Smooth muscle cell of bladder (primary cell): ENCODE results near the gene C19orf25. TPM values are rescaled to one million over a fixed set of nuclear protein-coding genes. Genes with fewer than 3 reads are reported as not detected.

Experiments used
- total RNA-seq: library from RNA; depleted of rRNA; stranded (reverse); fragments of >200 nt; gene quantifications from 2 replicates; pipeline ENCODE4 v1.2.3, GENCODE V29; 2014

C19orf25 gene
- total RNA-seq = 19.2 and 19.6 TPM in 2 replicates

DNA sequence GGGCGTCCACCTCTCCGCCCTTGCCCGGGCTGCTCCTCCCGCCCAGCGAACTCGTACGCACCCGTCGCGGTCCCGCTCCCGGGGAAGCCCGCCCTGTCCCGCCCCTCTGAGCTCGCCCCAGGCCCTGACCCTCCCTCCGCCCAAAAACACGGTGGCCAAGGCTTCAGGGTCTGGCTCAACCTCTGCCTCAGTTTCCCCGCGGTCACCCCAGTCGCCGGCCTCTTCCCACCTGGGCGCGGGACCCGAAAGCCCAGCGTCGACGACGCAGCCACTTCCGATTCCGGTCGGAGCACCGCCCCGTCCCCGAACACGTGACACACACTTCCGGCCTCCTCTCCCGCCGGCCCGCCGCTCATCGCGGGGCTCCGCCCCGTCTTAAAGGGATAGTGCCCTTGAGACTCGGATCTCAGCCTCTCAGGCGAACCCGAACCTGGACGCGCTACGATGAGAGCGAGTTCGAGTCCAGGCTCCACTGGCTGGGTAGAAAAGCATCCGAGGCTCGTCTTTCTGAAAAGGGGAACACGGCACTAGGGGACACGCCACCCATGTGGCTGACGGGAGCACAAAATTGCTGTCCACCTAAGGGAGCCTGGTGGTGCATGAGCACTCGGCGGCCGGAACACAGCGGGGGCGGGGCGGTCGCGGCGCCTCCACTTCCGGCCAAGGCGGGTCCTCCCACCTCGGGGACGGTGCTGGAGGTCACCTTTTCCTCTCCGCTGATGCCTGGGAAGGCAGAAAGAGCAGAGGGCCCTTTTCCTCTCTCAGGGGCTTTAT, at the start of gene C19orf25:
Gene C19orf25 (minus strand): TSS at position 282 of the 774 bp plus-strand sequence. CDS start 312 bp downstream, outside the sequence.

GRCh38 chr19:1523412-1524286, 44.6 kb upstream of the C19orf25 start, which contains the start of gene PLK5:
Gene PLK5, plus strand, starts transcription at chr19:1524077. Its CDS starts 2,920 bp downstream, at chr19:1526997.

GRCh38 chr19:1512671-1513498, 33.9 kb upstream of the C19orf25 start, which contains the start of gene ADAMTSL5:
Gene ADAMTSL5, minus strand, starts transcription at chr19:1513019. Its CDS starts 2,076 bp downstream, at chr19:1510943.

GRCh38 chr19:1491114-1491848, 12.3 kb upstream of the C19orf25 start, which contains the start of gene REEP6:
Gene REEP6, plus strand, starts transcription at chr19:1491181. Its CDS starts 89 bp downstream, at chr19:1491270.

GRCh38 chr19:1490311-1491113, 11.5 kb upstream of the C19orf25 start, which contains the start of gene PCSK4:
Gene PCSK4, minus strand, starts transcription at chr19:1490350. Its CDS starts 4 bp downstream, at chr19:1490346.

DNA sequence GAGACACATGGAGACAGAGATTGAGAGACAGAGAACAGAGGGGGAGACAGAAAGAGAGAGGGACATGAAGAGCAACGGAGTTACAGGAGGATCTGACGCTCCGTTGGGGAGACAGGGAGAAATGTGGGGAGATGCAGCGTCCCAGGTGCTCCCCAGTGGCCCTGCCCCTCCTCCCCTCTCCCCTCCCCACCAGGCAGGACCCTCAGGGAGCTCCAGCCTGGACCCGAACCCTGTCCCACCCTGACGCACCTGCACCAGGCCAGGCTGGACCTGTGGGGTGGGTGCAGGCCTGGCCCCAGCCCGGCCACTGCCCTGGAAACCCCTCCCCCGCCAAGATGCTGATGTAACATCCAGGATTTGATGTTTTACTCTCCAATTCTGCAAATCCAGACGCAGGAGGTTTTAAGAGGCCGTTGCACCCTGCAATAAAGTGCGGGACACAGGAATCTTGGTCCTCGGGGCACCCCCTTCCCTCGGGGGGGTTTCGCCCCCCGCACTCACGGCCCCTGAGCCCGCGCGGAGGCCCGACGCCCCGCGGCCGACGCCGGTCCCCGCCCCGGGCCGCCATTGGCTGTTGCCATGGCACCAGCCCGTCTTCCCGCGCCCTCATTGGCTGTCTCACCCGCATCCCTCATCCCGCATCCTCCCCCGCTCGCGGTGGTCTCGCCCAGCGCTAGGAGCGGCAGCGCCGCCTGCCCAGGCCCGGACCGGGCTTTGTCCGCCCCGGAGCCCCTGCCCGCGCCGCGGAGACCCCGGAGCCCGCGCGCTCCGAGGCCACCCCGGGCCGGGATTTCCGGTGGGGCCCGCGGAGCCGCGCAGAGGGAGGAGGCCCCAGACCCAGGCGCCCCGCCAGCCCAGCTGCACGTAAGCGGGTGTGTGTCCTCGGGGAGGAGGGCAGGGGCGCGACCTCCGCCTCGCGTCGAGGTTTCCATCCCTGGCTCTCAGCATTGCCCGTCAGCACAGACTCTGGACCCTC, 29.3 kb downstream of the C19orf25 start, which contains the start of gene APC2:
Gene APC2 (plus strand): TSS at position 655 of the 976 bp plus-strand sequence. CDS start 2,881 bp downstream, outside the sequence.

GRCh38 chr19:1438035-1438932, 40.7 kb downstream of the C19orf25 start, which contains the start of gene RPS15:
Gene RPS15, plus strand, starts transcription at chr19:1438396. Its CDS starts 30 bp downstream, at chr19:1438426.

Other genes starting within 250 kb of the C19orf25 start
- gene CBARP, start 241.2 kb downstream of the C19orf25 start, total RNA-seq = 1.00 and 1.8 TPM in 2 replicates
- 18.2 and 21.5 TPM in 2 replicates for gene ATP5F1D, start 237.5 kb downstream of the C19orf25 start, total RNA-seq
- 10.0 and 12.9 TPM in 2 replicates for gene MIDN, start 230.6 kb downstream of the C19orf25 start, total RNA-seq
- 222 and 279 TPM in 2 replicates for gene CIRBP, start 209.9 kb downstream of the C19orf25 start, total RNA-seq
- 19.6 and 26.2 TPM in 2 replicates for gene FAM174C, start 203.7 kb downstream of the C19orf25 start, total RNA-seq
- not detected in 2 replicates for gene EFNA2, start 193.3 kb downstream of the C19orf25 start, total RNA-seq
- 51.8 and 58.7 TPM in 2 replicates for gene NDUFS7, start 95.3 kb downstream of the C19orf25 start, total RNA-seq
- gene GAMT, start 77.7 kb downstream of the C19orf25 start, total RNA-seq = 29.0 and 36.1 TPM in 2 replicates
- gene DAZAP1, start 71.6 kb downstream of the C19orf25 start, total RNA-seq = 34.7 and 42.2 TPM in 2 replicates
- 387 and 450 TPM in 2 replicates for gene RPS15, start 40.8 kb downstream of the C19orf25 start, total RNA-seq
- gene APC2, start 29.1 kb downstream of the C19orf25 start, total RNA-seq = 0.09 and 0.28 TPM in 2 replicates
- gene PCSK4, start 11.1 kb upstream of the C19orf25 start, total RNA-seq = 1.3 and 1.6 TPM in 2 replicates
- gene REEP6, start 12.0 kb upstream of the C19orf25 start, total RNA-seq = 1.1 and 2.0 TPM in 2 replicates
- 2.1 and 3.1 TPM in 2 replicates for gene ADAMTSL5, start 33.8 kb upstream of the C19orf25 start, total RNA-seq
- not detected in 2 replicates for gene PLK5, start 44.9 kb upstream of the C19orf25 start, total RNA-seq
- gene MEX3D, start 89.1 kb upstream of the C19orf25 start, total RNA-seq = 25.0 and 35.4 TPM in 2 replicates
- gene MBD3, start 113.7 kb upstream of the C19orf25 start, total RNA-seq = 63.1 and 83.3 TPM in 2 replicates
- 125 and 134 TPM in 2 replicates for gene UQCR11, start 126.2 kb upstream of the C19orf25 start, total RNA-seq
- 36.6 and 47.9 TPM in 2 replicates for gene TCF3, start 173.4 kb upstream of the C19orf25 start, total RNA-seq